Ovary (tissue), 1 donor: ENCODE measurements around the gene FREM2.

Experiments used
- EP300 ChIP-seq: sonication (generic); formaldehyde crosslinking; IDR thresholded peaks from one replicate; pipeline ENCODE4 v1.6.1; 2017; ENCODE audit warnings: antibody characterized with exemption
- POLR2A ChIP-seq: fragments of 450-650 bp; IDR thresholded peaks from one replicate; pipeline ENCODE4 v1.6.1; 2017; ENCODE audit warnings: antibody characterized with exemption, mild to moderate bottlenecking, moderate library complexity

DNA sequence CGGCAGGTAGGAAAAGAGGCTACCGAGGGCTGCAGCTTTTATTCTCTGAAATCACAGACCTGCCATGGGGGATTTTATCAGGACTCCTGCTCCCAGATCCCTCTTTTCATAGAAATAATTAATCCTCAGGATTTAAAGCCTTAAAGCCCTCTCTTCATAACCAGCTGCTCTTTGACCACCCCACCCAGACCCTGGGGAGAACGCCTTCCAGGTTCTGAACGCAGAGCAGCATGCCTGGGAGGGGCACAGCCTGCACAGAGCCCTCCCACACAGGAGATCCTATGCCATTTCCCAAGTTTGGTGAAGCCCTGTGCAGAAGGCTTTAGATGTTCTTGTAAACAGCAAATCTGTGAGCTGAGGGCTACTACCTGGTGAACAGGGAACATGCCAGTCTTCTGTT is 212.7 kb downstream of the FREM2 start:
- no peak for TF ChIP-seq POLR2A
- TF ChIP-seq EP300, result no peak
